Measurements from ENCODE around the gene FBXL19. TPM values are rescaled to one million over a fixed set of nuclear protein-coding genes. Genes with fewer than 3 reads are reported as not detected.

The FBXL19 gene
- total RNA-seq, 2 donors from 2014 or later: 24.9 to 25.7 TPM

DNA sequence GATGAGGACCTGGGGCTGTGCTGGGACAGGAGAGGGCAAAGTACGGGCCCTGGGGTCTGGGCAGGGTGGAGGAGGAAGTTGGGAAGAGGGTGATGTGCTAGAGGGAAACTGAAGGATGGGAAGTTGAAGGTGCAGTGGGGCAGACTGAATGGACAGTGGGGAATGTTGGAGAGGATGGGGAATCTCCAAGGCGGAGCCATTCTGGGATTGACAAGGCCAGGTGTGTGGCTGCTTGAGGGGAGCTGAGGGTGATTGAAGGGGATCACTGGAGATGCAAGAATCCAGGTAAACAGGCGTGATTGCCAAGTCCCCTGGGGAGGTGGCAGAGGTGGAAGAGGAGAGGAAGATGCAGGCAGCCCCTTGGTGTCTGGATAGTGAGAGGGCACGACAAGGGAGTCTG, 53.1 kb downstream of the FBXL19 start:
- Mint-ChIP-seq H3K27me3 (ENCODE audit: low read depth) (no peaks in the 10 kb centered on the region), H3K36me3 (ENCODE audit: insufficient read depth in 2 of 2) (peaks cover 12 to 40% of the 10 kb centered on the region in 2 donors), H3K27ac (no peak overlapping the region), H3K4me3 (no peak overlapping the region), H3K4me1 (ENCODE audit: low read depth) (no peaks in the 10 kb centered on the region), H3K9me3 (no peaks in the 10 kb centered on the region)
- DNase-seq (no peak), ATAC-seq (replicated peaks in 1 of 2) (no peak)

DNA sequence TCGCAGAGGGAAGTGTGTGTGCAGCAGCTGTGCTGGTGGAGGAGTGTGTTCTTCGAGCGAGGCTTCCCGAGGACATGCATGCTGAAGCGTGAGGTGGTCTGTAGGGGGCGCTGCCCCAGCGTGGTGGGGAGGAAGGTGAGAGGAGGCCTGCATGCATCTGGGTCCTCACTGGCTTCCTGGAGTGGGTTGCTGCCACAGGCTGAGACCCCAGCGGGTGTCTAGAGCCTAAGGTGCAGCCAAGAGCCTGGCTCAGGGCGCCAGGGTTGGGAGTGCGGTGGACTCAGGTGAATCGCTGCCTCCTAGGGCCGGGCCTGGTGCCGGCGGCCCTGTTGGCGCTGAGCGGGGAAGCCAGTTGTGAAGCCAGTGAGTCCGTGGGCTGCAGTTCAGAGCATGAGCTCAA, 54.1 kb downstream of the FBXL19 start:
- no peaks in the 10 kb centered on the region for H3K9me3 Mint-ChIP-seq
- peak; percentile 26 to 38 for DNase-seq
- H3K4me3 Mint-ChIP-seq: no peak overlapping the region
- no peak overlapping the region for H3K27ac Mint-ChIP-seq
- H3K27me3 Mint-ChIP-seq (ENCODE audit: low read depth): no peaks in the 10 kb centered on the region
- no peaks in the 10 kb centered on the region for H3K4me1 Mint-ChIP-seq (ENCODE audit: low read depth)
- peak; percentile 14 to 26 for ATAC-seq (replicated peaks in 1 of 2)
- peaks cover 10 to 34% of the 10 kb centered on the region in 2 donors for H3K36me3 Mint-ChIP-seq (ENCODE audit: insufficient read depth in 2 of 2)

DNA sequence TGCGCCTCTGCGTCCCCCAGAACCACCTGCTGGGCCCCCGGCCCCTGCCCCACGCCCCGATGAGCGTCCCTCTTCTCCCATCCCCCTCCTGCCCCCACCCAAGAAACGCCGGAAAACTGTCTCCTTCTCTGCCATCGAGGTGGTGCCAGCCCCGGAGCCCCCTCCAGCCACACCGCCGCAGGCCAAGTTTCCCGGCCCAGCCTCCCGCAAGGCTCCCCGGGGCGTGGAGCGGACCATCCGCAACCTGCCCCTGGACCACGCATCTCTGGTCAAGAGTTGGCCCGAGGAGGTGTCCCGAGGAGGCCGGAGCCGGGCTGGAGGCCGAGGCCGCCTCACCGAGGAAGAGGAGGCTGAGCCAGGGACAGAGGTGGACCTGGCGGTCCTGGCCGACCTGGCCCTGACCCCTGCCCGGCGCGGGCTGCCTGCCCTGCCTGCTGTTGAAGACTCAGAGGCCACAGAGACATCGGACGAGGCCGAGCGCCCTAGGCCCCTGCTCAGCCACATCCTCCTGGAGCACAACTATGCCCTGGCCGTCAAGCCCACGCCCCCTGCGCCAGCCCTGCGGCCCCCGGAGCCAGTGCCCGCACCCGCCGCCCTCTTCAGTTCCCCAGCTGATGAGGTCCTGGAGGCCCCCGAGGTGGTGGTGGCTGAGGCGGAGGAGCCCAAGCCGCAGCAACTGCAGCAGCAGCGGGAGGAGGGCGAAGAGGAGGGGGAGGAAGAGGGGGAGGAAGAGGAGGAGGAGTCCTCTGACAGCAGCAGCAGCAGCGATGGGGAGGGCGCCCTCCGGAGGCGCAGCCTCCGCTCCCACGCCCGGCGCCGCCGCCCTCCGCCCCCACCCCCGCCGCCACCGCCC, 56.0 kb downstream of the FBXL19 start:
- ATAC-seq (replicated peaks in 1 of 2) (no peak), DNase-seq (no peak)
- H3K36me3 Mint-ChIP-seq (ENCODE audit: insufficient read depth in 2 of 2): peaks cover 3 to 19% of the 10 kb centered on the region in 2 donors
- no peak overlapping the region for H3K4me3 Mint-ChIP-seq
- H3K4me1 Mint-ChIP-seq (ENCODE audit: low read depth): peaks cover 2% of the 10 kb centered on the region
- H3K9me3 Mint-ChIP-seq: no peaks in the 10 kb centered on the region
- no peak overlapping the region for H3K27ac Mint-ChIP-seq
- no peaks in the 10 kb centered on the region for H3K27me3 Mint-ChIP-seq (ENCODE audit: low read depth)

DNA sequence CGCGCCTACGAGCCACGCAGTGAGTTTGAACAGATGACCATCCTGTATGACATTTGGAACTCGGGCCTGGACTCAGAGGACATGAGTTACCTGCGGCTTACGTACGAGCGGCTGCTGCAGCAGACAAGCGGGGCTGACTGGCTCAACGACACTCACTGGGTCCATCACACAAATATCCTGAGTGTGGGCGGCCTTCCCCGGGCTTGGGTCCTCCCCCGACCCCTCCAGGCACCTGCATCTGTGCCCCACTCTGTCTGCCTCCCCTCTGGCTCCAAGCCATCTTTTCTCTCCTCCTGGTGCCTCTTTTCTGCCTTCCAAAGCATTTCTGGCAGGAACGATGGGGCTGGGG, 56.6 kb downstream of the FBXL19 start:
- ATAC-seq (replicated peaks in 1 of 2) (no peak), DNase-seq (no peak)
- no peaks in the 10 kb centered on the region for H3K9me3 Mint-ChIP-seq
- no peaks in the 10 kb centered on the region for H3K27me3 Mint-ChIP-seq (ENCODE audit: low read depth)
- H3K4me1 Mint-ChIP-seq (ENCODE audit: low read depth): peaks cover 5% of the 10 kb centered on the region
- H3K36me3 Mint-ChIP-seq (ENCODE audit: insufficient read depth in 2 of 2): peaks cover 2 to 19% of the 10 kb centered on the region in 2 donors
- H3K27ac Mint-ChIP-seq: no peak overlapping the region
- no peak overlapping the region for H3K4me3 Mint-ChIP-seq

DNA sequence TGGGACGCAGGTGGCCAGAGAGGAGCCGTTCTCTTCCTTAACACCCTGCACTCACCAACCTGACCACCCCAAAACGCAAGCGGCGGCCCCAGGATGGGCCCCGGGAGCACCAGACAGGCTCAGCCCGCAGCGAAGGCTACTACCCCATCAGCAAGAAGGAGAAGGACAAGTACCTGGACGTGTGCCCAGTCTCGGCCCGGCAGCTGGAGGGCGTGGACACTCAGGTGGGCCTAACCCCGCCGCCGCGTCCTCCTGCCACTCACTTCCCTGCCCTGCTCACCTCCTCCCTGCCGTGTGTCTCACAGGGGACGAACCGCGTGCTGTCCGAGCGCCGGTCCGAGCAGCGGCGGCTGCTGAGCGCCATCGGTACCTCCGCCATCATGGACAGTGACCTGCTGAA, 57.1 kb downstream of the FBXL19 start:
- no peak for ATAC-seq (replicated peaks in 1 of 2)
- Mint-ChIP-seq H3K36me3 (ENCODE audit: insufficient read depth in 2 of 2) (peaks cover 2 to 19% of the 10 kb centered on the region in 2 donors), H3K4me3 (no peak overlapping the region), H3K9me3 (no peaks in the 10 kb centered on the region), H3K27me3 (ENCODE audit: low read depth) (no peaks in the 10 kb centered on the region), H3K27ac (no peak overlapping the region), H3K4me1 (ENCODE audit: low read depth) (peaks cover 5% of the 10 kb centered on the region)
- DNase-seq: no peak

DNA sequence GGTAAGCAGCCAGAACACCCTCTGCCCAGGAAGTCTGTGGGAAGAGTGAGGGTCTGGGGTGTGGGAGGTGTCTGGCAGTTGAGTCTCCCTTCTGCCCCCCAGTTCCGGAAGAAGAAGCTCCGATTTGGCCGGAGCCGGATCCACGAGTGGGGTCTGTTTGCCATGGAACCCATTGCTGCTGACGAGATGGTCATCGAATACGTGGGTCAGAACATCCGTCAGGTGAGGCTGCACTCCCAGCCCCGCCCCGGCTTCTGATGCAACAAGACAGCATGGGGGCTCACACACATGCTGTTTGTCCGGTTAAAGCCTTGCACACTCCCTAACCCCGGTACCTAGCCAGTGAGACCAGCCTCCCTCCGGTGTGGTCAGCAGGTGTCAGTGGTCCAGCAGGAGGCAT, 57.6 kb downstream of the FBXL19 start:
- DNase-seq (no peak), ATAC-seq (replicated peaks in 1 of 2) (no peak)
- peaks cover 2 to 19% of the 10 kb centered on the region in 2 donors for H3K36me3 Mint-ChIP-seq (ENCODE audit: insufficient read depth in 2 of 2)
- no peaks in the 10 kb centered on the region for H3K27me3 Mint-ChIP-seq (ENCODE audit: low read depth)
- H3K4me3 Mint-ChIP-seq: no peak overlapping the region
- H3K27ac Mint-ChIP-seq: no peak overlapping the region
- H3K4me1 Mint-ChIP-seq (ENCODE audit: low read depth): peaks cover 5% of the 10 kb centered on the region
- H3K9me3 Mint-ChIP-seq: no peaks in the 10 kb centered on the region

DNA sequence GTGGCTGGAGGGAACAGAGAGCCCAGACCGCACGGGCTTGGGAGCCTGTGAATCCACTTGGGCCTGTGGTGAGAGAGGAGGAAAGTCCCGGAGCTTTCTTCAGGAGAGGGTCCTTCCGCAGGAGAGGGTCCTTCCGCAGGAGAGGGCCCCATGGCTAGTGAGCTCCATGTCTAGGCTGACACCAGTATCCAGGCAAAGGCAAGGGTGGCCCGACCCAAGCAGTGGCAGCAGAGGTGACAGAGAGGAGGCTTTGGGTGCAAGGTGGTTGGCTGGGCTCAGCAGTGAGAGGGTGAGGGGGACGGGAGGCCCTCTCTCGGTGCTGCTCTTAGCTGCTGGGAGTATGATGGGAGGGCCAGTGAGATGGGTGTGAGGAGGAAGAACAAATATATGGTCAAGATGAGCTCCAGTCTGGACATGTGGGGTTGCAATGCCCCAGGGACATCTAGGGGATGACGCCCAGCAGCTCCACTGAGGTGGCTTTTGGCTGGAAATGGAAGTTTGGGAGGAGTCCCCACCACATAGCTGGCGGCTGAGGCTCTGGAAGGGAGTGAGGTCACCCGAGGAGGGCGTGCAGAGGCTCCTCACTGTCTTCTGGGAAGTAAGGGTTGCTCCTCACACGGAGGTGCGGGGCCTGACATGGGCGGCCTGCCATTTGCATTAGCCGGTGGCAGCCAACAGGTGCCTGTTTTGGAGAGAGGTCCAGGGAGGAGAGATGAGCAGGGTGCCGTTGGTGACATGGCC, 59.3 kb downstream of the FBXL19 start:
- Mint-ChIP-seq H3K9me3 (no peaks in the 10 kb centered on the region), H3K27ac (no peak overlapping the region), H3K4me1 (ENCODE audit: low read depth) (peaks cover 5% of the 10 kb centered on the region), H3K36me3 (ENCODE audit: insufficient read depth in 2 of 2) (peaks cover 0 to 12% of the 10 kb centered on the region in 2 donors), H3K27me3 (ENCODE audit: low read depth) (no peaks in the 10 kb centered on the region), H3K4me3 (no peak overlapping the region)
- ATAC-seq (replicated peaks in 1 of 2) (no peak), DNase-seq (no peak)

DNA sequence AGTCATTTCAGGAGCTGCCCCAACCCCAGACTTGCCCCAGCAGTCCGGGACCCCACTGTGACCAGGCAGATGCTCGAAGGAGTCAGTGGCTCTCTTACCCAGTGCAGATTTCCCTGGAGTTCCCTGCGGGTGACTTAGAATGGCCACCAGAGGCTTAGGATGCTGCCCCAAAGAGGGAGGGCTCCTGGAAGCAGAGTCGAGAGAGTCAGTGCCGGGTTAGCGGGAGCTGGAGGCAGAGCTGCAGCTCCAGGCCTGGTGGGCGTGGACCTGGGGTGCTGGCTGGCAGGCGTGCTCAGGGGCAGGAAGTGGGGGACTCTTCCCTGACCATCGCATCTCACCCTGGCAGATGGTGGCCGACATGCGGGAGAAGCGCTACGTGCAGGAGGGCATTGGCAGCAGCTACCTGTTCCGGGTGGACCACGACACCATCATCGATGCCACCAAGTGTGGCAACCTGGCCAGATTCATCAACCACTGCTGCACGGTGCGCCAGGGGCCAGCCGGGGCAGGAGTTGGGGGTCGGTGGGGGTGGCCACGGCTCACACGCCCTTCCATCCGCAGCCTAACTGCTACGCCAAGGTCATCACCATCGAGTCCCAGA, 60.0 kb downstream of the FBXL19 start:
- H3K27me3 Mint-ChIP-seq (ENCODE audit: low read depth): no peaks in the 10 kb centered on the region
- peaks cover 5% of the 10 kb centered on the region for H3K4me1 Mint-ChIP-seq (ENCODE audit: low read depth)
- ATAC-seq (replicated peaks in 1 of 2) (no peak), DNase-seq (no peak)
- H3K9me3 Mint-ChIP-seq: no peaks in the 10 kb centered on the region
- H3K4me3 Mint-ChIP-seq: no peak overlapping the region
- H3K36me3 Mint-ChIP-seq (ENCODE audit: insufficient read depth in 2 of 2): peaks cover 0 to 12% of the 10 kb centered on the region in 2 donors
- H3K27ac Mint-ChIP-seq: no peak overlapping the region

DNA sequence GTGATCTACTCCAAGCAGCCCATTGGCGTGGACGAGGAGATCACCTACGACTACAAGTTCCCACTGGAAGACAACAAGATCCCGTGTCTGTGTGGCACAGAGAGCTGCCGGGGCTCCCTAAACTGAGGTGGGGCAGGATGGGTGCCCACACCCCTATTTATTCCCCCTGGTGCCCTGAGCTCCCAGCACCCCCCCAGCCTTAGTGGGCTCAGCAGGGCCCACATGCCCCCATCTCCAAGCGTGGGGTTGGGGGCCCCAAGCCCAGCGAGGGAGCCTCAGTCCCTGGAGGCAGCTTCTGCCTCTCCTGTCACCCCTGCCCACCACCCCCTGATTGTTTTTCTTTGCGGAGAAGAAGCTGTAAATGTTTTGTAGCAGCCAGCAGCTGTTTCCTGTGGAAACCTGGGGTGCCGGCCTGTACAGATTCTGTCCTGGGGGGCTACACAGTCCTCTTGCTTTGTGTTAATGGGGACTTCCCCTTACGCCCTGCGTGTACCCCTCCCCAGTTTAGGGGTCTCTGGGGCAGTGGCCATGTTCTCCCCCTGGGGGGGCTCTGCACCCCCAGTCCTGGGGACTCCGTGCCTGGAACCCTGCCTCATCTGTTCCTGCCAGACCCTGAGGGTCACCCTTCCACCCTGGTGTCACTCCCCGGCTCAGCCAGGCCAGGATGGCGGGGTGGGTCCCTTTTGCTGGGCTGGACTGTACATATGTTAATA, 60.7 kb downstream of the FBXL19 start:
- Mint-ChIP-seq H3K4me1 (ENCODE audit: low read depth) (peaks cover 5% of the 10 kb centered on the region), H3K27me3 (ENCODE audit: low read depth) (no peaks in the 10 kb centered on the region), H3K27ac (no peak overlapping the region), H3K4me3 (no peak overlapping the region), H3K36me3 (ENCODE audit: insufficient read depth in 2 of 2) (peaks cover 0 to 7% of the 10 kb centered on the region in 2 donors), H3K9me3 (no peaks in the 10 kb centered on the region)
- no peak for DNase-seq
- ATAC-seq (replicated peaks in 1 of 2): no peak

DNA sequence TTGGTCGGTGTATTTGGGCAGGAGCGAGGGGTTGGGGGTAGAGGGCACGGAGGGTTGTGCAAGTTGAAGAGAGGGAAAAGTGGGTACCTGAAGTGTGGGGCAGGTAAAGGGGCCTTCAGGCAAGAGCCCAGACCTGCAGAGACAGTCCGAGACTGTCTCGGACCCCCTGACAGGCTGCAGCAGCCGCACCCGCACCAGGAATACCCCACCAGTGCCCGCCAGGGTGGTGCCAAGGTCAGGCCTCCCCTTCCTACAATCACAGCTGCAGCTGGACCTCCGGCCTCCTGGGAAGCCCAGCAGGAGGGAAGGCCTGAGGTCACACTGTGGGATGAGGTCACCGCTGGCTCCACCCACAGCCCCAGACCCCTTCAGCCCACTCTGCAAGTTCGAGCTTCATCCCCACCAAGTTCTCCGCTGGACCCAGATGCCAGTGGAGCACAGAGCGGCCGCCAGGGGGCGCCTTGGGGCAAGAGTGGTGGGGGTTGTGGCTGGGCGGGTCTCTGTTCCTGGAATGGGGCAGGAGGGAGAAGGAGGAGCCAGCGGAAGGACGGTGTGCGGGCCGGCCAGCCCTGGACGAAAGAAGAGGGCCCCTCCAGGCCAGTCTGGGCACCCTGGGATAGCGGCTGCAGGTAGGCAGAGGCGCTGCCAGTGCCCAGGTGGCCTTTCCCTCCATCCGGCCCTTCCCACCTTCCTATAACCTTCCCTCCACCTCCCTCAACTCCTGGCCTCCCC, 61.5 kb downstream of the FBXL19 start, which contains the start of gene HSD3B7:
Gene HSD3B7 (plus strand): TSS at position 539 of the 732 bp plus-strand sequence. CDS start 452 bp downstream, outside the sequence.
- Mint-ChIP-seq H3K4me3 (peak within 1 kb of the TSS in 1 of 2 donors; percentile 29), H3K36me3 (ENCODE audit: insufficient read depth in 2 of 2) (peaks cover 0 to 7% of the 10 kb centered on the region in 2 donors), H3K27ac (no peak within 1 kb of the TSS), H3K27me3 (ENCODE audit: low read depth) (no peaks in the 10 kb centered on the region), H3K4me1 (ENCODE audit: low read depth) (peaks cover 5% of the 10 kb centered on the region), H3K9me3 (no peaks in the 10 kb centered on the region)
- ATAC-seq (replicated peaks in 1 of 2) (peak; percentile 79 to 83), DNase-seq (peak; percentile 84 to 90)

DNA sequence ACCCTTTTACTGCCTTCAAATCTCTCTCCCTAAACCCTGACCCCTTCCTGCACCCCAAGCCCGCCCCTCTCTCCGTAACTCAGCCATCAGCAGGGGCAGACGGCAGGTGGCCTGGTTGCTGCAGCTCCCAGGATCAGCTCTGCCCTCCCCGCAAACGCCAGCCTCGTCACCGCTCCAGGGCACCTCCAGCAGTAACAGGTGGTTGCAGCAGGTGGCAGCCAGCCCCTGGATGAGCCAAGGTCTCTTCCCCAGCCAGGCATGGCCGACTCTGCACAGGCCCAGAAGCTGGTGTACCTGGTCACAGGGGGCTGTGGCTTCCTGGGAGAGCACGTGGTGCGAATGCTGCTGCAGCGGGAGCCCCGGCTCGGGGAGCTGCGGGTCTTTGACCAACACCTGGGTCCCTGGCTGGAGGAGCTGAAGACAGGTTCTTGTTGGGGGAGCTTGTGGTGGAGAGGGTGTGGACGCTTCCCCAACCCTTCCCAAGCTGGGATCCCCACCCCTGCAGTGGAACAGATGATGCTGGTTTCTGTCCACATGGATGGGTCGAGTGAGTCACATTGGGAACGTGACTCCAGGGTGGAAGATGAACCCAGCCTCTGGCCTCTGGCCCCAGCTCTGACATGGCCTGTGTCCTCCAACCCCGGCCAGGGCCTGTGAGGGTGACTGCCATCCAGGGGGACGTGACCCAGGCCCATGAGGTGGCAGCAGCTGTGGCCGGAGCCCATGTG, 62.2 kb downstream of the FBXL19 start:
- H3K27me3 Mint-ChIP-seq (ENCODE audit: low read depth): no peaks in the 10 kb centered on the region
- H3K4me1 Mint-ChIP-seq (ENCODE audit: low read depth): peaks cover 5% of the 10 kb centered on the region
- H3K36me3 Mint-ChIP-seq (ENCODE audit: insufficient read depth in 2 of 2): peaks cover 0 to 3% of the 10 kb centered on the region in 2 donors
- ATAC-seq (replicated peaks in 1 of 2) (peak in 1 of 2 donors; percentile 6), DNase-seq (no peak)
- H3K27ac Mint-ChIP-seq: no peak overlapping the region
- H3K4me3 Mint-ChIP-seq: peak overlapping the region in 1 of 2 donors; percentile 29
- no peaks in the 10 kb centered on the region for H3K9me3 Mint-ChIP-seq

All from activated T-cell treated with anti-CD3 and anti-CD28 coated beads, Interleukin-2, amount 50 U/mL, for 72 hours (primary cell).